Activated T-helper 2 cell treated with anti-CD3 and anti-CD28 coated beads, Interferon-gamma antibody, Interleukin-2, Interleukin-4, amounts not matched to agents 10 μg/mL and 5 μg/mL and 100 μg/mL, durations not matched to agents 14 hours and 24 hours and 36 hours (primary cell): ENCODE measurements around the gene SYTL3. TPM values are rescaled to one million over a fixed set of nuclear protein-coding genes. Genes with fewer than 3 reads are reported as not detected.

Experiments used
- DNase-seq: peaks from one replicate; pipeline ENCODE4 v3.0.0; 2021; ENCODE audit warnings: low spot score
- H3K27ac Mint-ChIP-seq: one replicate; pipeline ENCODE4 v1.8.0; 2021; ENCODE audit warnings: mixed read lengths
- H3K27me3 Mint-ChIP-seq: one replicate; pipeline ENCODE4 v1.8.0; 2021; ENCODE audit warnings: low read depth, mixed read lengths
- H3K36me3 Mint-ChIP-seq: one replicate; pipeline ENCODE4 v1.8.0; 2021; ENCODE audit warnings: low read depth, mixed read lengths
- H3K4me1 Mint-ChIP-seq: one replicate; pipeline ENCODE4 v1.8.0; 2021; ENCODE audit warnings: low read depth, mixed read lengths
- H3K4me3 Mint-ChIP-seq: one replicate; pipeline ENCODE4 v1.8.0; 2021; ENCODE audit warnings: low read depth, mild to moderate bottlenecking, moderate library complexity, mixed read lengths
- H3K9me3 Mint-ChIP-seq: one replicate; pipeline ENCODE4 v1.8.0; 2021; ENCODE audit warnings: mixed read lengths
- intact Hi-C: fragments of 100-400 bp; cut with micrococcal nuclease; formaldehyde crosslinking; loops from one replicate; pipeline ENCODE4 v1.15.1; 2023
- total RNA-seq: library from RNA; stranded (reverse); gene quantifications from 2 replicates; pipeline ENCODE4 v1.2.3, GENCODE V29; 2022

The SYTL3 gene
- total RNA-seq, 1 donor from 2014 or later, result 232 TPM

DNA sequence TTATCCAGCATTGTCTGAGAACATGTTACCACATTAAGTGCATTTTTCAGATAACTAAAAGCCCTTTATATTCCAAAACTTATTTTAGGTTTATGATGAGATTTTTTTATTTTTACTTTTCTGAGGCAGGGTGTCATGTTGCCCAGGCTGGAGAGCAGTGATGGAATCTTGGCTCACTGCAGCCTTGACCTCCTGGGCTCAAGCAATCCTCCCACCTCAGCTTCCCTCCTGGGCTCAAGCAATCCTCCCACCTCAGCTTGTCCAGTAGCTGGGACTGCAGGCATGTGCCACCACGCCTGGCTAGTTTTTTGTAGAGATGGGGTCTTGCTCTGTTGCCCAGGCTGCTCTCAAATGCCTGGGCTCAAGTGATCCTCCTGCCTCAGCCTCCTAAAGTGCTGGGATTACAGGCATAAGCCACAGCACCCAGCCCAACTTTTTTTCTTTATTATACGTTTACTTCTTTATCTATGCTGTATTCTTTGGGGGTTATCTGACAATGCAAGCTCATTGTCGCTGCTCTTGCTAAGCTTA lies 11.5 kb upstream of the SYTL3 start:
- H3K4me3 Mint-ChIP-seq, result no peak overlapping the region
- no peak for DNase-seq
- H3K27me3 Mint-ChIP-seq, result no peaks in the 10 kb centered on the region
- H3K36me3 Mint-ChIP-seq, result peaks cover 83% of the 10 kb centered on the region
- intact Hi-C loops, result no loop called here
- peak overlapping the region; percentile 78 for H3K27ac Mint-ChIP-seq
- H3K9me3 Mint-ChIP-seq, result no peaks in the 10 kb centered on the region
- H3K4me1 Mint-ChIP-seq, result peaks cover 58% of the 10 kb centered on the region

DNA sequence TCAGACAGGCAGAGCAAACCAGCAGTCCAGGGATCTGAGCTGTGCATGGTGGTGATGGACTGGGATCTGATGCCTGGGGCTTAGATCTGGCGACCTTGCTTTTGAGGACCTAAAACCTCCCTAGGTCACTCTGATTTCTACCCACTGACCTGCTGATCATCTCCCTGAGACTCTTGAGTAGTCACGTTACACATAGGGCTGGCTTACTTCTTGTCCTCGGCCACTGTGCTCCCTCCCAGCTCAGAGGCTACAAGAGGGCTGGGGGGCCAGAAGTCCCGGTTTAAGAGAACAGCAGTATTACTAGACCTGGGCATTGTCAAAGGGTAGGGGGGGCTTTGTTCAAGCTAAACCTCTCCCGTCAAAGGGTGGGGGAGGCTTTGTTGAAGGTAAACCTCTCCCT lies 10.8 kb upstream of the SYTL3 start:
- intact Hi-C loops, result no loop called here
- Mint-ChIP-seq H3K4me1 (peaks cover 58% of the 10 kb centered on the region), H3K27me3 (no peaks in the 10 kb centered on the region), H3K36me3 (peaks cover 86% of the 10 kb centered on the region), H3K27ac (peak overlapping the region; percentile 78), H3K4me3 (no peak overlapping the region), H3K9me3 (no peaks in the 10 kb centered on the region)
- DNase-seq, result peak; percentile 5

GRCh38 chr6:158640519-158640918 lies 9.3 kb upstream of the SYTL3 start:
- intact Hi-C loops, result loop anchor here (10.0 kb wide), 1 partner anchor 404 kb away; the partner anchor contains the start of gene TAGAP

GRCh38 chr6:158642097-158642601 lies 7.7 kb upstream of the SYTL3 start:
- no peaks in the 10 kb centered on the region for H3K27me3 Mint-ChIP-seq
- H3K36me3 Mint-ChIP-seq, result peaks cover 57% of the 10 kb centered on the region
- peak overlapping the region; percentile 97 for H3K4me3 Mint-ChIP-seq
- no peaks in the 10 kb centered on the region for H3K9me3 Mint-ChIP-seq
- intact Hi-C loops, result loop anchor here (10.0 kb wide), 1 partner anchor 403 kb away; the partner anchor contains the start of gene TAGAP
- H3K27ac Mint-ChIP-seq, result peak overlapping the region; percentile 96
- H3K4me1 Mint-ChIP-seq, result peaks cover 62% of the 10 kb centered on the region
- no peak for DNase-seq

More at GRCh38 chr6:158640519-158640918, 9.3 kb upstream of the SYTL3 start:
- Mint-ChIP-seq H3K36me3 (peaks cover 72% of the 10 kb centered on the region), H3K4me1 (peaks cover 54% of the 10 kb centered on the region), H3K4me3 (peak overlapping the region; percentile 55), H3K27me3 (no peaks in the 10 kb centered on the region), H3K9me3 (no peaks in the 10 kb centered on the region), H3K27ac (peak overlapping the region; percentile 83)
- DNase-seq, result no peak

DNA sequence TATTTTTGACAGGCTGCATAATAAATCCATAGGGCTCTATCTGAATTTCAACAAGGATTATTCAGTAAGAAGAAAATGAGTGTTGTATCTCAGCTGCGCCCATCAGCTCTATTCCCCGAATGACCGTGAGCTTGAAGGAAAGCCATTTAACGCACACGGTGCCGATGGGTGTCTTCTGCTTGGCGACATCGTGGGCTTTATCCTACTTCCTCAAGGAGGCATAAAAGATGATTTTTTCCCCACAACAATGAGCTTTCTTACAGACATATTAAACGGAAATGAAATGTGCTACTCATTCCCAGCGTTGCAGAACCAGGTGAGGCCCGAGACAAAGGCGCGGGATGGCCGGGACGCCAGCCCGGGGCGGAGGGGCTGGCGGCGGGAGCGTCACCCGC lies 6.0 kb upstream of the SYTL3 start:
- peak overlapping the region; percentile 97 for H3K4me3 Mint-ChIP-seq
- no peaks in the 10 kb centered on the region for H3K9me3 Mint-ChIP-seq
- H3K36me3 Mint-ChIP-seq, result peaks cover 47% of the 10 kb centered on the region
- H3K27me3 Mint-ChIP-seq, result no peaks in the 10 kb centered on the region
- DNase-seq, result no peak
- peak overlapping the region; percentile 96 for H3K27ac Mint-ChIP-seq
- intact Hi-C loops, result loop anchor here (2.0 to 10.0 kb wide), 2 partner anchors 55 to 401 kb away; partner anchors contain the start of gene TAGAP
- peaks cover 69% of the 10 kb centered on the region for H3K4me1 Mint-ChIP-seq

DNA sequence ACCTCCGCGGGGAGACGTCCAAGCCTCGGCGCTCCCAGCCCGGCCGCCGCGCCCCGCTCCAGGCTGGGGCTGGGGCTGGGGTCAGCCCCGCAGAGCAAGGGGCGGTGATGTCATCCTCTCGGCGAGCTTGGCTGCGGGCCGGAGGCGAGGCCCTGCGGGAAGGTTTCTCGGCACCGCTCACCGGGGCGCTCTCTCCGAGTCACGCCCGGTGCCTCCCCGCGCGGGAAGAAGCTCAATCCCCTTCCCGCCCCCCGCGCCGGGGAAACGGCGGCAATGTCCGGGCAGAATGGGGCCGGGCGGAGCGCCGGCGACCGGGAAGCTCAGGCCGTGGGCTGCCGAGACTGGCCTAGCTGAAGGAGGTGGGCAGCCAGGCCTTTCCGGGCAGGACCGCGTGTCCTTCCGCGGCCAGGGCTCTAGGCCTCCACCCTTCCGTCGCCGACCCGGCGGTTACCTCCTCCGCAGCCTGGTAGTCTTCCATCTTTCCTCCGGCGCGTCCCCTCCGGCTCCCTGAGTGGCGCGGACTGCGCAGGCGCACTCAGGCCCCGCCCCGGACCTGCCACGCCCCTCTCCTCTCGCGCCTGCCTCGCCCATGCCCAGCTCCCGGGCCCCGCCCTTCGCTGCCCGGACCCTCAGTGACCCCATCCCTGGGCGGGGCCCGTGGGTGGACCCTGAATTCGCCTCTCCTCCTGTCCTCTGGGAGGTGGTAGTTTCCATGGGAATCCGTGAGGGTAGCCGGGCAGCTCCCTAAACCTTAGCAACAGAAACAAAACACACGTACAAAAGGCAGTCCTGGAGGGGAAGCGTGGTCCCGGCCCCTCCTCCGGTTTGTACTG lies 5.4 kb upstream of the SYTL3 start, which contains the start of gene DYNLT1:
Gene DYNLT1 (minus strand): TSS at position 513 of the 833 bp plus-strand sequence. CDS start 35 bp downstream, at position 478.
- H3K4me1 Mint-ChIP-seq, result peaks cover 69% of the 10 kb centered on the region
- peak within 1 kb of the TSS; percentile 97 for H3K27ac Mint-ChIP-seq
- no peaks in the 10 kb centered on the region for H3K9me3 Mint-ChIP-seq
- intact Hi-C loops, result loop anchor here (1.0 to 10.0 kb wide), 10 partner anchors 9 to 1182 kb away; partner anchors contain the start of genes EZR, SYNJ2, TAGAP and TMEM181
- H3K36me3 Mint-ChIP-seq, result peaks cover 41% of the 10 kb centered on the region
- H3K27me3 Mint-ChIP-seq, result no peaks in the 10 kb centered on the region
- peak; percentile 88 for DNase-seq
- H3K4me3 Mint-ChIP-seq, result peak within 1 kb of the TSS; percentile 97

DNA sequence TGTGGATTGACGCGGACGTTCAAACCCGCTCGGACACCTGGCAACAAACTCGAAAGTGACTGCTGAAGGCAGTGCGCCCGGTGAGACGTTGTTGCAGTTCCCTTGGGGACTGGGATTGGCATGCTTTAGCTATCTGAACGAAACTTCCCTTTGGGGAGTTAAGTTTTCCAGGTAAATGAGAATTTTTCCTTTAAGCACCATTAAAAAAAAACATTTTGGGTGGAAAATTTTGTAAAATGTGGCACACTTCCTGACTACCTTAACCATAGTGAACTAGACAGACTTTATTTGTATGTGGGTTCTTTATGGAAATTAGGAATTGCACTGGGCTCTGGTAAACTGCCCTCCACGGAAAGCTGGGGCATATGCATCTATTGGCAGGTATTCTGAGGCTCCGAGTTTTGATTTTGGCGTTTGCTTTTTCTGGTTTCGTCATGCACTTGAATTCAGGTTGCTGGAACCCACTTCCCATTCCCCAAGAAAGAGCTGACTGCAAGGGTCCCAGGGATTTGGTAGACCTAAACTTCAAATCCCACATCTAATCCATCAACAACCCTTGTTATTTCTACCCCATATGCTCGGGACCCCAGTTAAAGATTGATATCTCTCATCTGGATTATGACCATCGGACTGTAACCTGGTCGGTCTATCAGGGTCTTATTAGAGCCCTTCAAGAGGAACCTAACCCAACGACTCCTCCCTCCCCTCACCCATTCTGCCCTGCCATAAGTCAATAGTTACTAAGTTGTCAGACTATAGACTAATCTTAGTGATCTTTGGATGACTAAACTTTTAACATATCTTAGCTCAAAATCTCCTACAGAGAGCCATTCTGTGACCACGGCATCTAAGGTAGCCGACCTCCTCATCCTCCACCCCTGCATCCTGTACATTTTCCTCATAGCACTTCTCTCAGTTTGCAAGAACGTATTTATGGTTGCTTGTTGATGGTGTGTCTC lies 4.5 kb upstream of the SYTL3 start:
- H3K4me3 Mint-ChIP-seq, result peak overlapping the region; percentile 88
- H3K27ac Mint-ChIP-seq, result peak overlapping the region; percentile 97

DNA sequence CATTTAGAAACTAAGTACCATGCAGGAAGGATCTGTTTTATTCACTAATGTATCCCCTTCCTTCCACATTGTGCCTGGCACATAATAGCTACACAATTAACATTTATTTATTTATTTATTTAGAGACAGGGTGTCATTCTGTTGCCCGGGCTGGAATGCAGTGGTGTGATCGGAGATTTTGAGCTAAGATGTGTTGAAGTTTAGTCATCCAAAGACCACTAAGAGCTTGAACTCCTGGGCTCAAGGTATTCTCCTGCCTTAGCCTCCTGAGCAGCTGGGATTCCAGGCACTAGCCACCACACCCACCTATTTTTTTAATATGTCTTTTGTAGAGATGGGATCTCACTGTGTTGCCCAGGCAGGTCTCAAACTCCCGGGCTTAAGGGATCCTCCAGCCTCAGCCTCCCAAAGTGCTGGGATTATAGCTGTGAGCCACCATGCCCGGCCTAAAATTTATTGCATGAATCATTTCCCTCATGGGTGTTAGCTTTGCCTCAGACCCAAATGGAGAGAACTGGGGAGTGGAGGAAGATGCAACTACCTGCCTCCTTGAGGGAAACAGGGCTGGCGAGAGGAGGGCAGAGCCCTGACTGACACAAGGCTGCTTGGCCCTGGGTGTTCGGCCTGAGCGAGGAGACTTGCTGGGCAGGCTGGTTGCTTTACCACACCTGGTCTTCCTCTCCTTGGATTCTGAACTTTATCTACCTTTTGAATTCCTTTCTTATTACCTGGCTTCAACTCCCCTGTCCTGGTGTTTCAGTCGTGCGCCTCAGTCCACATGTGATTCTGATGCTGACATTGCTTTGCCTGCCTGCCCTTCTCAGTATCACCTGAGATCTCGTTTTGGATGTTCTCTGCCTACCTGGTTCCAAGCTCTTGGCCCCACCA lies 3.6 kb upstream of the SYTL3 start:
- DNase-seq, result no peak
- peak overlapping the region; percentile 88 for H3K4me3 Mint-ChIP-seq
- H3K36me3 Mint-ChIP-seq, result peaks cover 36% of the 10 kb centered on the region
- H3K27me3 Mint-ChIP-seq, result no peaks in the 10 kb centered on the region
- intact Hi-C loops, result loop anchor here (5.0 to 10.0 kb wide), 7 partner anchors 84 to 1184 kb away; partner anchors contain the start of genes EZR, SYNJ2, TAGAP and TMEM181
- H3K9me3 Mint-ChIP-seq, result no peaks in the 10 kb centered on the region
- H3K4me1 Mint-ChIP-seq, result peaks cover 63% of the 10 kb centered on the region
- H3K27ac Mint-ChIP-seq, result peak overlapping the region; percentile 97

More for the DNA sequence above, 4.5 kb upstream of the SYTL3 start:
- H3K9me3 Mint-ChIP-seq, result no peaks in the 10 kb centered on the region
- intact Hi-C loops, result loop anchor here (1.0 to 10.0 kb wide), 10 partner anchors 8 to 1183 kb away; partner anchors contain the start of genes EZR, SYNJ2, TAGAP and TMEM181
- H3K27me3 Mint-ChIP-seq, result no peaks in the 10 kb centered on the region
- peaks cover 38% of the 10 kb centered on the region for H3K36me3 Mint-ChIP-seq
- peak; percentile 48 for DNase-seq
- H3K4me1 Mint-ChIP-seq, result peaks cover 68% of the 10 kb centered on the region

GRCh38 chr6:158647501-158647900 lies 2.4 kb upstream of the SYTL3 start:
- H3K4me3 Mint-ChIP-seq, result peak overlapping the region; percentile 13
- no peak for DNase-seq
- peaks cover 37% of the 10 kb centered on the region for H3K36me3 Mint-ChIP-seq
- intact Hi-C loops, result loop anchor here (5.0 to 10.0 kb wide), 7 partner anchors 85 to 1185 kb away; partner anchors contain the start of genes EZR, SYNJ2, TAGAP and TMEM181
- peaks cover 54% of the 10 kb centered on the region for H3K4me1 Mint-ChIP-seq
- no peaks in the 10 kb centered on the region for H3K9me3 Mint-ChIP-seq
- no peaks in the 10 kb centered on the region for H3K27me3 Mint-ChIP-seq
- H3K27ac Mint-ChIP-seq, result no peak overlapping the region

DNA sequence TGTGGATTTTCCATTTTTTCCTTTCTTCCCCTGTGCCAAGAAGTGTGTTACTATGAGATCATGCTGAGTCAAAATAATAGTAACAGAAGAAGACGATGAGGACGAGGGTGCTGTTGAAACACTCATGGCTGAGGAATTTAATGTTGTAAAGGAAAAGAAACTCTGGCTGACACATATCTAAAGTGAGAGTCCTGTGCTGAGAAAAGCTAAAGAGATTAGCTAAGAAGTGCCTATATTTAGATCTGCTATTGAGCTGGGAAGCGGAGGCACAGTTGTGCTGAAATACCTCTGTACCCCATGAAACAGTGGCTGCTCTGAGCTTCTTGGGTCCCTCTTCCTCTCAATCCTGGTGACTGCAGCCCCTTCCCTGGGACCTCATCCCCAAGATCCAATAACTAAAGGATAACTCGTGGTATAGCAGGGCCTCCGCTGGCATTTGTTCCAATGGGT lies 1.1 kb upstream of the SYTL3 start:
- intact Hi-C loops, result loop anchor here (1.0 to 10.0 kb wide), 11 partner anchors 71 to 1186 kb away; partner anchors contain the start of genes EZR, SYNJ2, TAGAP and TMEM181
- DNase-seq, result no peak
- H3K4me1 Mint-ChIP-seq, result peaks cover 57% of the 10 kb centered on the region
- H3K27me3 Mint-ChIP-seq, result no peaks in the 10 kb centered on the region
- peak overlapping the region; percentile 90 for H3K4me3 Mint-ChIP-seq
- H3K9me3 Mint-ChIP-seq, result no peaks in the 10 kb centered on the region
- peaks cover 38% of the 10 kb centered on the region for H3K36me3 Mint-ChIP-seq
- peak overlapping the region; percentile 92 for H3K27ac Mint-ChIP-seq
